Mucosa of rectum (tissue), 2 donors: ENCODE results near the gene HECW1.

Source experiments
- H3K27ac ChIP-seq, 2 donors: one replicate each; pipeline ENCODE4 v1.7.0; 2013; ENCODE audit warnings: inconsistent platforms in 2 of 2, low read depth in 2 of 2, low read length in 2 of 2
- H3K27me3 ChIP-seq, 2 donors: one replicate each; pipeline ENCODE4 v1.7.0; 2013; ENCODE audit warnings: low read length in 2 of 2; ENCODE audit not compliant: control insufficient read depth in 2 of 2, insufficient read depth in 2 of 2
- H3K36me3 ChIP-seq, 2 donors: one replicate each; pipeline ENCODE4 v1.7.0; 2013; ENCODE audit warnings: low read length in 2 of 2; ENCODE audit not compliant: control insufficient read depth in 2 of 2, insufficient read depth in 2 of 2
- H3K4me1 ChIP-seq, 2 donors: one replicate each; pipeline ENCODE4 v1.7.0; 2013; ENCODE audit warnings: low read length in 2 of 2, mild to moderate bottlenecking in 1 of 2; ENCODE audit not compliant: control insufficient read depth in 2 of 2, insufficient read depth in 2 of 2
- H3K4me3 ChIP-seq, 2 donors: one replicate each; pipeline ENCODE4 v1.7.0; 2013; ENCODE audit warnings: low read length in 2 of 2
- H3K9ac ChIP-seq, 2 donors: one replicate each; pipeline ENCODE4 v1.7.0; 2013; ENCODE audit warnings: low read length in 2 of 2, low read depth in 1 of 2, mild to moderate bottlenecking in 1 of 2
- H3K9me3 ChIP-seq, 2 donors: one replicate each; pipeline ENCODE4 v1.7.0; 2013; ENCODE audit warnings: low read length in 2 of 2; ENCODE audit not compliant: control insufficient read depth in 2 of 2
- donor health status: healthy.
- donor health status: Normal muscosa, but diverticular disease.

Gene HECW1

DNA sequence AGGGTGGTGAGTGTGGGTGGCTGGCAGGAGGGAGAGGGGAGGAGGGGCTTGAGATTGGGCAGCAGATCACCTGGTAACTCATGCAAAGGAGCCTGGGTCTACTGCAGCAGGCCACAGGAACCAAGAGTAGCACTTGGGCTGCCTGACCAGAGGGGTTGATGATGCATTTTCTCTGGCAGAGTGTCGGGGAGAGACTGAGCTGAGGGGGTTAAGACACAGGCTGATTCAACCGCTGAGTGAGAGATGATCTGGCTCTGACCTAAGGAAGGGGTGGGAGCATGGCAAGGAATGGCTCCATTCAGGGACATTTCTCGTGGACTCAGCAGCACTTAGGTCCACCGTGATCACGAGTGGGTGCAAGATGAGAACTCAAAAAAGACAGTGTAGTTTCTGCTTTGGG is 355.0 kb downstream of the HECW1 start:
- Histone ChIP-seq H3K9me3 (no peaks in the 10 kb centered on the region), H3K27ac (no peak overlapping the region), H3K4me1 (no peaks in the 10 kb centered on the region), H3K4me3 (no peak overlapping the region), H3K9ac (no peak overlapping the region), H3K36me3 (no peaks in the 10 kb centered on the region), H3K27me3 (peaks cover 0 to 2% of the 10 kb centered on the region in 2 donors)

DNA sequence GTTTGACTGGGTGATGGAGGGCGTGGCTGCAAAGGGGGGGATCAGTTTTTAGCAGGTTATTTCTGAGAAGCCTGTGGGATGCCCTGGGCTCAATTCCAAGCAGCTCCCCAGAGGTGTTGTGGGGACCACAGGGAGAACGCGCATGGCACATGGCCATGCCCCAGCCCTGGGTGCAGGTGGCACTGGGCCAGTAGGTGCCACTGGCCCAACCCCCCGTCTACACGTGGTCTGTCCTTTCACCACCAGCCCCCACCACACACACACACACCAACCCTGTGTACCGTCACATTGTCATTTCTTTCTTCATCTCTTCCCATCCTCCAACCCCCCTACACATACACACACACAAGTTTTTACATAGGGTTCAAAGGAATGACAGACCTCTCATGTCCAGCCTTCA is 355.4 kb downstream of the HECW1 start:
- H3K4me3 ChIP-seq = no peak overlapping the region
- H3K27me3 ChIP-seq = peaks cover 0 to 2% of the 10 kb centered on the region in 2 donors
- H3K36me3 ChIP-seq = no peaks in the 10 kb centered on the region
- no peaks in the 10 kb centered on the region for H3K9me3 ChIP-seq
- H3K27ac ChIP-seq = no peak overlapping the region
- H3K4me1 ChIP-seq = no peaks in the 10 kb centered on the region
- H3K9ac ChIP-seq = no peak overlapping the region

DNA sequence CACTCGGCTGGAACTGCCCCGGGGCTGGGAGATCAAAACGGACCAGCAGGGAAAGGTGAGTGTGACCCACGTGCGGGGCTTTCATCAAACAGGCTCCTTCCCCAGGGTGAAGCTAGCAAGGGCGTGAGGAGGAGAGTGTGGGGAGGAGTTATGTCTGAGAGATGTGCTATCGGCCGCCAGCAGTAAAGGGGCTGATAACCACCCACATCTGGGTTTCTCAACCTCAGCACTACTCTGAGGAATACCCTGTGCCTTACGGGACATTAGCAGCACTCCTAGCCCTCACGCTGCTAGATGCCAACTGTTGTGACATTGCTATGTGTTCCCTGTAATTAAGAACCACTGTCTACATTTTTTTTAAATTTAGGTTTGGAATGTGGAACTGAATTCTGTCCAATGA is 356.6 kb downstream of the HECW1 start:
- H3K27me3 ChIP-seq = no peaks in the 10 kb centered on the region
- H3K27ac ChIP-seq = no peak overlapping the region
- H3K4me1 ChIP-seq = no peaks in the 10 kb centered on the region
- no peak overlapping the region for H3K4me3 ChIP-seq
- H3K36me3 ChIP-seq = no peaks in the 10 kb centered on the region
- no peak overlapping the region for H3K9ac ChIP-seq
- H3K9me3 ChIP-seq = no peaks in the 10 kb centered on the region

DNA sequence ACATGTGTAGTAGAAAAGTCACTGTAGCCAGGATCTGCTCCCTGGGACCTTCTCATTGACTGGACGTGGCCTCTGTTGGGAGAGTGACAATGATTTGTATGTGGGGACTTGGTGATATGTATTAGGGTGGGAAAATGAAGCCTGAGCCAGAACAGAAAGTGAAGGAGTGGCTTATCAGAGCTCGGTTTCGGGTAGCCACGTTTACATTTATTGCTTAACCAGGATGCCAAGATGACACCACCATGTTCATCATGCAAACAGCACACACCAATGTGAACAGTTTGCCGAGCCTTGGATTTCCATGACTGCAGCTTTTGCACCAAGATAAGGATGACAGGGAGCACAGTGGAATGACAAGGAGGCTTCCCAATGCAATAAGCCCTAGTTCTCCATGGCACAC is 357.7 kb downstream of the HECW1 start:
- no peak overlapping the region for H3K9ac ChIP-seq
- H3K9me3 ChIP-seq = no peaks in the 10 kb centered on the region
- no peaks in the 10 kb centered on the region for H3K27me3 ChIP-seq
- H3K4me1 ChIP-seq = no peaks in the 10 kb centered on the region
- no peaks in the 10 kb centered on the region for H3K36me3 ChIP-seq
- H3K27ac ChIP-seq = no peak overlapping the region
- no peak overlapping the region for H3K4me3 ChIP-seq

DNA sequence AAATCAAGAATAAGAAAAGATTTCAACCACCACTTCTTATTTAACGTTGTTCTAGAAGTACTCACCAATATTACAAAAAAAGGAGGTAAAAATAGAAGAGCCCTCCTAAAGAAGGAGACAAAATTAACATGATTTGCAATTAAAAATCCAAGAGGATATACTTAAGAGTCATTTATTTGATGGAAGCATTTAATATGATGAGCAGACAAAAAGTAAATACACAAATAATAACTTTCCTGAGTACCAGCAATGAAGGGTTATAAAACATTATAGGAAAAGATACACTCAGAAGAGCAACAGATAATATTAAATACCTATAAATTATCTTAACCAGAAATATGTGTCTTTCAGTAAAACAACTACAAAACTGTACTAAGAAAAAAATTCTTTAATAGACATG is 363.5 kb downstream of the HECW1 start:
- Histone ChIP-seq H3K36me3 (no peaks in the 10 kb centered on the region), H3K27me3 (no peaks in the 10 kb centered on the region), H3K4me1 (no peaks in the 10 kb centered on the region), H3K9me3 (no peaks in the 10 kb centered on the region), H3K4me3 (no peak overlapping the region), H3K9ac (no peak overlapping the region), H3K27ac (no peak overlapping the region)

DNA sequence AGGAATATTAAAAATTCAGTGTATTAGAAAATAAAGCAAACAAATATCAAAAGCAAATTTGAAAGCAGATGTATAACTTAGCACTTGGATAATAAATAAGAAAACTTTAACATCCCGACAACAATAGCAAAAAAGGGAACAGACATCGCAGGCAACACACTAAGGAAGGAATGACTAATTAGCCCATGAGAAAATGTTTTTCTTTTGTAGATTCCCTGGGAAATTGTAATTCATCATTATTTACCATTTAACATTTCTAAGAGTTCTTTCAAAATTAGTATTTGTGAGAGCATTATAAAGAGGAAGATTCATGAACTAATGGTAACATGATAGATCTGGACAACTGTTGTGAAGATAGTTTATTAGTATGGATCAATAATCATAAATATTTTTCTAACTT is 364.4 kb downstream of the HECW1 start:
- Histone ChIP-seq H3K27ac (no peak overlapping the region), H3K4me1 (no peaks in the 10 kb centered on the region), H3K36me3 (no peaks in the 10 kb centered on the region), H3K9ac (no peak overlapping the region), H3K27me3 (no peaks in the 10 kb centered on the region), H3K9me3 (no peaks in the 10 kb centered on the region), H3K4me3 (no peak overlapping the region)

DNA sequence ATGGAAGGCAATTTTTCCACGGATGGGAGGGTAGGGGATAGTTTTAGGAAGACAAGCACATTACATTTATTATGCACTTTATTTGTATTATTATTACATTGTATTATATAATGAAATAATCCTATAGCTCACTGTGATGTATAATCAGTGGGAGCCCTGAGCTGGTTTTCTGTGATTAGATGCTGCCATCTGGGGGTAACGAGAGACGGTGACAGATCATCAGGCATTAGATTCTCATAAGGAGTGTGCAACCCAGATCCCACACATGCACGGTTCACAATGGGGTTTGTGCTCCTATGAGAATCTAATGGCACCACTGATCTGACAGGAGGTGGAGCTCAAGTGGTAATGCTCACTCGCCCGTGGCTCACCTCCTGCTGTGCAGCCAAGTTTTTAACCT is 366.6 kb downstream of the HECW1 start:
- no peaks in the 10 kb centered on the region for H3K36me3 ChIP-seq
- no peaks in the 10 kb centered on the region for H3K9me3 ChIP-seq
- no peak overlapping the region for H3K27ac ChIP-seq
- H3K4me3 ChIP-seq = no peak overlapping the region
- no peaks in the 10 kb centered on the region for H3K27me3 ChIP-seq
- no peaks in the 10 kb centered on the region for H3K4me1 ChIP-seq
- H3K9ac ChIP-seq = no peak overlapping the region

DNA sequence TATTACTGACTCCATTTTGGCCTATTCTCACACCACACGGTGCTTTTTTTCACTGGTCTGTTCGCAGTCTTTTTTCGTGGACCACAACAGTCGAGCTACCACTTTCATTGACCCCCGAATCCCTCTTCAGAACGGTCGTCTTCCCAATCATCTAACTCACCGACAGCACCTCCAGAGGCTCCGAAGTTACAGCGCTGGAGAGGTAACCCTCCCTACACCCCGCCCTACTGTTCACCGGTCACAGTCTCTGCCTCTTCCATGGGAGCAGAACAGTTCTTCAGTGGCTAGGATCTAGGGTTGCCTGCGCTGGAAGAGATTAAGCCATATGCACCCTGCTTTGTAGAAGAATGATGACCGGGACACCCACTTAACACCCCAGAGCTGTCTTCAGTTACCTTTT is 367.1 kb downstream of the HECW1 start:
- no peaks in the 10 kb centered on the region for H3K36me3 ChIP-seq
- no peaks in the 10 kb centered on the region for H3K27me3 ChIP-seq
- no peak overlapping the region for H3K27ac ChIP-seq
- H3K4me1 ChIP-seq = no peaks in the 10 kb centered on the region
- H3K9ac ChIP-seq = no peak overlapping the region
- no peaks in the 10 kb centered on the region for H3K9me3 ChIP-seq
- no peak overlapping the region for H3K4me3 ChIP-seq

DNA sequence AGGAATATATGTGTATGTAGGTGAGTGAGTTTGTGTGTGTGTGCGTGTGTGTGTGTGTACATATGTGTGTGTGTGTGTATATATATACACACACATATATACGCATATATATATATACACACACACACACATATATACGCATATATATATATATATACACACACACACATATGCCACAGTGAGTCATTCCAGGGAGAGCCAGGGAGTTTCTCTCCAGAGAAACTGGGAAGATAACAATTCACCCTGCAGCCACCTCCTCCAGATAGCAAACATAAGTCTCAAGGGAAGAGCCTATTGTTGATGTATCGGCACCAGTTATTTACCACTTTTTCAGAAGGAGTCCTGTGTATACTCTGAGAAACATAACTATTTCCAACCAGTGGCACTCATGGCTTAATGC is 368.1 kb downstream of the HECW1 start:
- Histone ChIP-seq H3K9me3 (no peaks in the 10 kb centered on the region), H3K4me1 (no peaks in the 10 kb centered on the region), H3K9ac (no peak overlapping the region), H3K27me3 (no peaks in the 10 kb centered on the region), H3K36me3 (no peaks in the 10 kb centered on the region), H3K4me3 (no peak overlapping the region), H3K27ac (no peak overlapping the region)

DNA sequence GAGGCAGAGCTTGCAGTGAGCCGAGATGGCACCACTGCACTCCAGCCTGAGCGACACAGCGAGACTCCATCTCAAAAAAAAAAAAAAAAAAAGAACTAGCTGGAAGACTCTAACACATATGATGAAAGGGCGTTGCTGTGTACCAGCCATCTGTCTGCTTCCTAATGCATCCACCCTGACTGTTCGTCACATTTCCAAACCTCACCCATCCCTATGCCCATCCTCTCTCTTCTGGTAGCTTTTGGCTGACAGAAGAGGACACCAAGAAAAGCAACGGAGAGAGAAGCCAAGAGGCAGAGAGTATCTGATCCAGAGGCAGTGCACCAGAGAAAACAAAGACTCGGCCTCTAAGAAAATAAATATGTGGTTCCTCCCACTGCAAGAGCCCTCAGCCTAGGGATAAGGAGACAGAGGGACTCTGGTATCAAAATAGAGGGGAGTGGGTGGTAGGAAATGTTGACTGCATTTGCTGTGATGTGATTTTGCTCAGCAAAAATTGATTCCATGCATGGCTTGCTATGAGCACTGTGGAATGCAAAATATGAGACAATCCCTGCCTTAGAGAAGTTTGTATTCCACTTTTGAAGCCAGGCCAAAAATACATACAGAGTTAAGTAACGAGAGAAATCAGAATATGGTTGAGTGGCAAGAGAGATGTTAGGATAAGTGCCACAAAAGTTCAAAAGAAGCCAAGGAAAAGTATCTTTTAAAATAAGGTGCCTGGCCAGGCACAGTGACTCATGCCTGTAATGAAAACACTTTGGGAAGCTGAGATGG is 369.6 kb downstream of the HECW1 start:
- Histone ChIP-seq H3K27ac (no peak overlapping the region), H3K36me3 (no peaks in the 10 kb centered on the region), H3K9ac (no peak overlapping the region), H3K4me3 (no peak overlapping the region), H3K4me1 (no peaks in the 10 kb centered on the region), H3K9me3 (no peaks in the 10 kb centered on the region), H3K27me3 (no peaks in the 10 kb centered on the region)
